ENCODE results near the gene VSIG4.

VSIG4 gene

GRCh38 chrX:66024092-66024467 lies 15.8 kb downstream of the VSIG4 start:
- Histone ChIP-seq H4K20me1 (ENCODE audit: insufficient read depth) (no peaks in the 10 kb centered on the region), H3K27ac (no peak overlapping the region), H3K9ac (no peak overlapping the region), H2AFZ (ENCODE audit: low read depth) (no peak overlapping the region), H3K4me2 (no peak overlapping the region), H3K36me3 (ENCODE audit: insufficient read depth) (no peaks in the 10 kb centered on the region), H3K4me1 (ENCODE audit: low read depth, poor library complexity, severe bottlenecking) (no peaks in the 10 kb centered on the region), H3K4me3 (IDR thresholded peaks at IDR 0.05; ENCODE audit: insufficient read depth, low read depth, low read length) (no peak overlapping the region), H3K79me2 (ENCODE audit: insufficient read depth, low read depth) (no peaks in the 10 kb centered on the region), H3K27me3 (ENCODE audit: insufficient read depth, low read depth) (no peaks in the 10 kb centered on the region)
- no peak for TF ChIP-seq CTCF (conservative IDR thresholded peaks at IDR 0.05; ENCODE audit: low read depth, low read length)

DNA sequence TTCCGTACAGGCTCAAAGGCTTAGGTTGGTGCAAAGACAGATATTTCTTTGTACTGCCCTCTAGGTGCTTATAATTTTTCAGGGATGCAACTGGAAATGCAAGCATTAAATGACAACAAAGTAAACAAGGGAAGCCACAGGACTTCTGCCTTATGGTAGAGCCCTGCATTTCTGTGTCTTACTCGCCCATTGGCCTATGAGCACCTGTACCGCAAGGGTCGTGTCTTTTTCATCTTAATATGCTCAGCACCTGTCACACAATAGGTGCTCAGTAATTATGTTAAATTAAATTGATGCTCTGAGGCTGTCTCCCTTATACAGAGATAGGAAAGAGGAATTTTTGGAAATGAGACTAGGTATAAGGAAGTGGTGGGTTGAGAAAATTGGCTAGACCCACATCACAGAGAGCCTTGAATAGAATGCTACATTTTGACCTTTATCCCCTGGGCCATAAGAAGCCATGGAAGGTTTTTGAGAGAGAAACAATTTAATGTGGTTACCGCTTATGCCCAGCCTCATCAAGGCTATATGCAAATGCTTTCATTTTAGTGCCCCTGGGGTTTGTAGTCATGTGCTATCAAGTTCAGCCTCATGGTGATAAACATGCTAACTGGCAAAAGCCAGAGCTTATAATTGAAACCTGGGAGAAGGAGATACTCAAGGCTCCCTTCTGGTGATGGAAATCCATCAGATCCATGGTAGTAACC lies 16.3 kb downstream of the VSIG4 start:
- Histone ChIP-seq H3K79me2 (ENCODE audit: insufficient read depth, low read depth) (no peaks in the 10 kb centered on the region), H3K27me3 (ENCODE audit: insufficient read depth, low read depth) (no peaks in the 10 kb centered on the region), H3K36me3 (ENCODE audit: insufficient read depth) (no peaks in the 10 kb centered on the region), H3K4me2 (no peak overlapping the region), H3K9ac (no peak overlapping the region), H3K27ac (no peak overlapping the region), H3K4me1 (ENCODE audit: low read depth, poor library complexity, severe bottlenecking) (no peaks in the 10 kb centered on the region), H2AFZ (ENCODE audit: low read depth) (no peak overlapping the region), H4K20me1 (ENCODE audit: insufficient read depth) (no peaks in the 10 kb centered on the region), H3K4me3 (IDR thresholded peaks at IDR 0.05; ENCODE audit: insufficient read depth, low read depth, low read length) (no peak overlapping the region)
- no peak for TF ChIP-seq CTCF (conservative IDR thresholded peaks at IDR 0.05; ENCODE audit: low read depth, low read length)

- H3K27me3 ChIP-seq (ENCODE audit: insufficient read depth, low read depth), result no peaks in the 10 kb centered on the region
- TF ChIP-seq CTCF (conservative IDR thresholded peaks at IDR 0.05; ENCODE audit: low read depth, low read length), result 0 out of 2 replicates have a peak, but pooled peaks have one; percentile 19
- no peaks in the 10 kb centered on the region for H3K79me2 ChIP-seq (ENCODE audit: insufficient read depth, low read depth)
- H2AFZ ChIP-seq (ENCODE audit: low read depth), result no peak overlapping the region
- no peaks in the 10 kb centered on the region for H3K36me3 ChIP-seq (ENCODE audit: insufficient read depth)
- H3K9ac ChIP-seq, result no peak overlapping the region
- no peak overlapping the region for H3K27ac ChIP-seq
- no peaks in the 10 kb centered on the region for H3K4me1 ChIP-seq (ENCODE audit: low read depth, poor library complexity, severe bottlenecking)
- no peaks in the 10 kb centered on the region for H4K20me1 ChIP-seq (ENCODE audit: insufficient read depth)
- no peak overlapping the region for H3K4me3 ChIP-seq (IDR thresholded peaks at IDR 0.05; ENCODE audit: insufficient read depth, low read depth, low read length)
- H3K4me2 ChIP-seq, result no peak overlapping the region
These were observed 17.1 kb downstream of the VSIG4 start for GRCh38 chrX:66022632-66023384.

GRCh38 chrX:66021765-66022631 lies 17.9 kb downstream of the VSIG4 start:
- no peak overlapping the region for H3K4me3 ChIP-seq (IDR thresholded peaks at IDR 0.05; ENCODE audit: insufficient read depth, low read depth, low read length)
- H3K9ac ChIP-seq, result no peak overlapping the region
- TF ChIP-seq CTCF (conservative IDR thresholded peaks at IDR 0.05; ENCODE audit: low read depth, low read length), result no peak
- H3K27me3 ChIP-seq (ENCODE audit: insufficient read depth, low read depth), result no peaks in the 10 kb centered on the region
- H3K36me3 ChIP-seq (ENCODE audit: insufficient read depth), result no peaks in the 10 kb centered on the region
- H3K4me2 ChIP-seq, result no peak overlapping the region
- H2AFZ ChIP-seq (ENCODE audit: low read depth), result no peak overlapping the region
- no peaks in the 10 kb centered on the region for H3K79me2 ChIP-seq (ENCODE audit: insufficient read depth, low read depth)
- no peaks in the 10 kb centered on the region for H3K4me1 ChIP-seq (ENCODE audit: low read depth, poor library complexity, severe bottlenecking)
- H4K20me1 ChIP-seq (ENCODE audit: insufficient read depth), result no peaks in the 10 kb centered on the region
- no peak overlapping the region for H3K27ac ChIP-seq

Measured in KMS-11 (cell line).